Measurements from ENCODE around the gene RUNX1. TPM values are rescaled to one million over a fixed set of nuclear protein-coding genes. Genes with fewer than 3 reads are reported as not detected.

The RUNX1 gene
- total and polyA plus RNA-seq, 10 donors: 4.8 to 70.0 (median 43.6) TPM

DNA sequence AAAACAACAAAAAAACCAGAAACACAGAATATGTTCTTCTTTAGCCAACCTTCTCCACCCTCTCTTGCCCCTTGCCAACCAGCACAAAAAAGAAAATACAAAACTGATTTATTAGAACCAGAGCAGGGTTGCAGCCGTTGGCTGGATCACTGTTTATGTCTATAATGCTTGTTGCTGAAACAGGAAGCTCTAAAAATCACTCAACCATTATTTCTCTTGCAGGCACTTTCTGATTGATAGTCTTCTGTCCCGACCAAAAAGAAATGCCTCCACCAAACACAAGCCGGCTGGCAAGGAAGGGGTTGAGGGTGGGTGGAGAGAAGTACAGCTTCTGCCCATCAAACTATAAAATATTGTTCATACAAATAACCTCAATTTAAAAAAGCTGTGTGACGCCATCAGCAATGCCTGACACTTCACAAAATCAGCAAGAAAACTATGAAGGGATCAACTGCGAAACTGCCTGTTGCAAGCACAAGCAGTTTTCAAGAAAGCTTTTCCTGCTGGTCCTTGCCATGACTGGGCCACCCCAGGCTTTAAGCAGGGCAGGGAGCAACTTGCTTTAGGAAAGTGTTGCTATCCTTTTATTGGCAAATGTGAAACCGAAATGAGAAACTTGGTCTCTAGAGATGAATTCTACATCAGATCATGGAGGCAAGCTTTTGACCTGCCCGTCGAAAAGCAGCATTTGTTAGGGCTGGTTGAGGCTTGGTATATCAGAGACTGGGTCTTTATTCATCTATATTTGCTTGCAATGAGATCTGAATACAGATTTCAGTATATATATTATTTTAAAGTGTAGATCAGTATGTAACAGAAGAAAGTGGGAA, 174.2 kb downstream of the RUNX1 start:
- H3K4me1 ChIP-seq: peaks cover 4 to 33% (median 14%) of the 10 kb centered on the region in 6 donors
- H3K4me3 ChIP-seq: peak overlapping the region in 1 of 8 donors; percentile 33

DNA sequence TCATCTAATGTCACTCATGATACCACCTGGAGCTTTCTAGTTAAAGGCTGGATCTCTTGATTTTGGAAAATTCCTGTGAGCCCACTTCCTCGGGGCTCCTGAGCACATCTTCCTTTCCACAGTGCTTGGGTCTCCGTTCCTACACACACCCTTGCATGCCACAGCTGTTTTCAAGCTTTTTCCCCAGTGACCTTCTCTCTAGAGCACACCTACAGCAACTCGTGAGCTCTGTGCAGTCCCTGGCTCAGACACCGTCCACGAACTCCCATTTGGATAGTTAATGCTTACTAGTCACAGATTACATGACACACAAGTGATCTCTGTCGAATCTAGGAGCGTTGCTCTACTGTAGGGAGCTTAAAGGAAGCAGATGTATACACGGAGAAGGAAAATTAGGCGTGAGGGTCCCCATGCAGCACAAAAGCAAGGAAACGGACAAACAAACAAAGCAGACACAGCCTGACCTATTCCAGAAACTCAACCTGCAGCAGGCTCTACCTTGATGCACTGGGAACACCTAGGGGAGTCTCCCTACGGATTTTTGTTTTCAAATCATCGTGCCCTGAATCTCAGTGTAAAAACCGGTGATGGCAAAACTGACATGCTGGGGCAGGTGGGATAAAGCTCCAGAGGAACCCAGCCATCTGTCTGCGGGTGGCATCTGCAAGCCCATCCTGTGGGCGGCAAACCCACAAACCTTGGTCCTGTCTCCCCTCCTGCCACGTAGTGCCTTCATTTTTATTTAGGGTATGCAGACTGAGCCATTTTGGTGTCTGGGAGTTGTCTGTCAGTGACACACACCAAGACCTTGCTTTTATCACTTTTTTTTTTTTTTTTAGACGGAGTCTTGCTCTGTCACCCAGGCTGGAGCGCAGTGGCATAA, 177.8 kb downstream of the RUNX1 start:
- Histone ChIP-seq H3K9me3 (no peaks in the 10 kb centered on the region), H3K4me1 (peaks cover 4 to 60% (median 24%) of the 10 kb centered on the region in 6 donors), H3K27ac (no peak overlapping the region), H3K27me3 (replicated peaks in 1 of 7) (no peaks in the 10 kb centered on the region), H3K36me3 (peaks cover 0 to 84% (median 23%) of the 10 kb centered on the region in 6 donors), H3K4me3 (no peak overlapping the region)
- 77 to 89% (median 84%) methylated on average over 18 of the region's 18 CpGs for WGBS, 5 donors
- no peak for DNase-seq
- TF ChIP-seq POLR2AphosphoS5 (IDR thresholded peaks at IDR 0.05) (no peak), POLR2A (IDR thresholded peaks at IDR 0.05) (no peak), CTCF (IDR thresholded peaks at IDR 0.05 in 8 of 11, conservative IDR thresholded peaks at IDR 0.05 in 3 of 11) (no peak)
- intact Hi-C loops (cut with DNase I; ENCODE audit: low total_unique reads): no loop called here

More for the DNA sequence above, 174.2 kb downstream of the RUNX1 start:
- WGBS, 5 donors: 46 to 57% (median 53%) methylated on average over 8 of the region's 8 CpGs
- intact Hi-C loops (cut with DNase I; ENCODE audit: low total_unique reads): no loop called here
- Histone ChIP-seq H3K27ac (peak overlapping the region in 6 of 8 donors; percentile 47 to 75 (median 60)), H3K27me3 (replicated peaks in 1 of 7) (no peaks in the 10 kb centered on the region), H3K9me3 (no peaks in the 10 kb centered on the region), H3K36me3 (peaks cover 0 to 91% (median 22%) of the 10 kb centered on the region in 6 donors)
- TF ChIP-seq POLR2AphosphoS5 (IDR thresholded peaks at IDR 0.05): peak in 1 of 3 donors; percentile 43
- TF ChIP-seq CTCF (IDR thresholded peaks at IDR 0.05 in 8 of 11, conservative IDR thresholded peaks at IDR 0.05 in 3 of 11): no peak
- no peak for TF ChIP-seq POLR2A (IDR thresholded peaks at IDR 0.05)
- no peak for DNase-seq

DNA sequence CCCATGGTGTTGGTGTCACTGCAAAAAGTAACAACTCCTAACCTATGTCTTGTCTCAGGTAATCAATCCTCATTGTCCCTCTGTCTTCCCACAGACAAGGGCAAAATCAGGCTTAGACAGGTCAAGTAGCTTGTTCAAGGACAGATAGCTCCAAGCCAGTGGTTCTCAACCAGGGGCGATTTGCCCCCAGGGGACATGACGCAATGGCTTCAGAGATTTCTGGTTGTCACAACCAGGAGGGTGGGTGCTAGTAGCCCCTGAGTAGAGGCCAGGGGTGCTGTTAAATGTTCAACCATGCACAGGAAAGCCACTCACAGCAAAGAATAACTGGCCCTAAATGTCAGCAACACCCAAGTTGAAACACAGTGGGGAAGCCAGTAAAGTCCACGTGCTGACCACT, 178.9 kb downstream of the RUNX1 start:
- no peak for DNase-seq
- Histone ChIP-seq H3K27ac (no peak overlapping the region), H3K4me3 (no peak overlapping the region), H3K9me3 (no peaks in the 10 kb centered on the region), H3K4me1 (peaks cover 12 to 62% (median 28%) of the 10 kb centered on the region in 6 donors), H3K27me3 (replicated peaks in 1 of 7) (no peaks in the 10 kb centered on the region), H3K36me3 (peaks cover 0 to 74% (median 23%) of the 10 kb centered on the region in 6 donors)
- intact Hi-C loops (cut with DNase I; ENCODE audit: low total_unique reads): no loop called here
- TF ChIP-seq POLR2A (IDR thresholded peaks at IDR 0.05): no peak
- TF ChIP-seq CTCF (IDR thresholded peaks at IDR 0.05 in 8 of 11, conservative IDR thresholded peaks at IDR 0.05 in 3 of 11): no peak
- TF ChIP-seq POLR2AphosphoS5 (IDR thresholded peaks at IDR 0.05): no peak
- 83 to 92% (median 86%) methylated on average over 3 of the region's 3 CpGs for WGBS, 5 donors

Measured in spleen (tissue), 11 donors.